IMR-90 (cell line): ENCODE data around the gene TBXAS1.

Source experiments
- CEBPB ChIP-seq: IDR thresholded peaks from 2 replicates; pipeline ENCODE4 v1.6.1; 2012; ENCODE audit warnings: low read depth, low read length, improper control_type of control experiment
- CHD1 ChIP-seq: IDR thresholded peaks from 2 replicates; pipeline ENCODE4 v1.6.1; 2012; ENCODE audit warnings: low read depth, low read length, improper control_type of control experiment
- CTCF ChIP-seq: conservative IDR thresholded peaks from 2 replicates; pipeline ENCODE4 v1.5.1; 2012; ENCODE audit warnings: mild to moderate bottlenecking, low read depth, low read length, improper control_type of control experiment
- FOS ChIP-seq: fragments of 150-350 bp; IDR thresholded peaks from 2 replicates; pipeline ENCODE4 v1.6.1; 2016; ENCODE audit warnings: low read depth, low read length
- MAFK ChIP-seq: IDR thresholded peaks from 2 replicates; pipeline ENCODE4 v1.6.1; 2012; ENCODE audit warnings: low read depth, low read length, improper control_type of control experiment
- MXI1 ChIP-seq: IDR thresholded peaks from 2 replicates; pipeline ENCODE4 v1.6.1; 2012; ENCODE audit warnings: low read depth, mild to moderate bottlenecking, low read length, moderate library complexity, borderline replicate concordance
- POLR2A ChIP-seq: IDR thresholded peaks from 2 replicates; pipeline ENCODE4 v1.6.1; 2012; ENCODE audit warnings: mild to moderate bottlenecking, low read depth, low read length
- RAD21 ChIP-seq: IDR thresholded peaks from 2 replicates; pipeline ENCODE4 v1.6.1; 2012; ENCODE audit warnings: low read length, improper control_type of control experiment
- RCOR1 ChIP-seq: IDR thresholded peaks from 2 replicates; pipeline ENCODE4 v1.6.1; 2012; ENCODE audit warnings: mild to moderate bottlenecking, low read length, improper control_type of control experiment; ENCODE audit not compliant: insufficient replicate concordance
- RFX5 ChIP-seq: IDR thresholded peaks from 2 replicates; pipeline ENCODE4 v1.8.0; 2012; ENCODE audit warnings: low read depth, mild to moderate bottlenecking, low read length, moderate library complexity
- SMC3 ChIP-seq: fragments of 150-350 bp; IDR thresholded peaks from 2 replicates; pipeline ENCODE4 v1.6.1; 2016; ENCODE audit warnings: low read depth, mild to moderate bottlenecking, antibody characterized with exemption, low read length, moderate library complexity
- USF2 ChIP-seq: fragments of 150-350 bp; IDR thresholded peaks from 2 replicates; pipeline ENCODE4 v1.6.1; 2017; ENCODE audit warnings: mild to moderate bottlenecking, antibody characterized with exemption, low read length, low read depth

DNA sequence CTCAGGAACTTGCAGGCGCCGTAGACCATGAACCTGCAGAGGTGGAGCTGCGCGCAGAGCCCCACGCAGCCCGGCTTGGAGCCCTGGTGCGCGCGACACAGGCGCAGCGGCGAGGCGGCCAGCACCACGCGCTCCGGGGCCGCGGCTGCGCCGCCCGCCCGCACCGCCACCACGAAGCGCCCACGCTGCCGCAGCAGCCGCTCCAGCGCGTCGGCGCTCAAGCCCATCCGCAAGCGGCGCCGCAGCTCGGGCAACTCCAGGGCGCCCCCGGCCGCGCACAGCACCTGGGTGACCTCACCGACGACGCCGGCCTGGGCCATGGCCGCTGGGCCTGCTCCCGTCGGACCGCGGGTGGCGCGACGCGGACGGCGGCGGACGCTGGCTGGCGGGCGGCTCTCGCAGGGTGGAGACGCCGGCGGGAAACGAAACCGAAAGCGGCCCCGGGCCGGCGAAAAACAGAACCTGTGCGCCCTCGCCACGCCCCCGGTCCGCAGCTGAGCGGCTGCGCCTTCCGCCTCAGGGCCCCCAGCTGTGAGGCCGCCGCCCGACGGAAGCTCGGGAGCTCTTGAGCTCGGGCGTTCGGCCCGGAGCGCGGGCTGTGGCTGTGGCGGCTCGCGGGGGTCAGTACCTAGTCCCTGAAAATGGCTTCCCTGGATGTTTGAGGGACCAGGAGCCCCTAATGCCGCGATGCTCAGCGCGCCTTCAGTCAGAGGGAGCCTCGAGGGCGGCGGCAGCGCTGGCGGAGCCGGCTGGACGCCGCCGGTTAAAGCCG is 233.7 kb downstream of the TBXAS1 start, which contains the start of gene PARP12:
- TF ChIP-seq RFX5 (no peak), FOS (no peak), POLR2A (peak; percentile 52; the same call in 1 of the 2 replicates), RAD21 (no peak), USF2 (no peak), CTCF (no peak), CEBPB (no peak), MXI1 (peak; percentile 6; the same call in 1 of the 2 replicates), MAFK (no peak), SMC3 (no peak), CHD1 (no peak), RCOR1 (no peak)
